ENCODE measurements around the gene STH.

DNA sequence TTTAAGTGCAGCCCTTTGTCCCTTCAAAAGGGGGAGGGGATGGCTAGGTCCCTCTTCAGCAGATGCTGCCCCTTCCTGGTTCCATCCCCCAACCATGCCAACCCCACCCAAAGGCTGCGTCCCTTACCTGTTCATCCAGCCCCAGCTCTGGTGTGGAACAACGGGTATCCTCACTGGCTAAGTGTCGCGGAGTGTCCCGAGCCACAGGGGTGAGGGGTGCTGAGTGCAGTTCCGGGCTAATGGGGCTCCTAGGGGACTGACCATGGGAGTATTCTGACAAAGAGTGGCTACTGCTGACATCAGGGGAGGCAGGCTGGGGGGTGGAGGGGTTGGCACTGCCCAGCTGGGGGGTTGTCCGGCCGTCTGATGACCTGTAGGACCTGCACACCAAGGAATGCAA is 32.9 kb downstream of the STH start:
- TF ChIP-seq, protein P1, sequence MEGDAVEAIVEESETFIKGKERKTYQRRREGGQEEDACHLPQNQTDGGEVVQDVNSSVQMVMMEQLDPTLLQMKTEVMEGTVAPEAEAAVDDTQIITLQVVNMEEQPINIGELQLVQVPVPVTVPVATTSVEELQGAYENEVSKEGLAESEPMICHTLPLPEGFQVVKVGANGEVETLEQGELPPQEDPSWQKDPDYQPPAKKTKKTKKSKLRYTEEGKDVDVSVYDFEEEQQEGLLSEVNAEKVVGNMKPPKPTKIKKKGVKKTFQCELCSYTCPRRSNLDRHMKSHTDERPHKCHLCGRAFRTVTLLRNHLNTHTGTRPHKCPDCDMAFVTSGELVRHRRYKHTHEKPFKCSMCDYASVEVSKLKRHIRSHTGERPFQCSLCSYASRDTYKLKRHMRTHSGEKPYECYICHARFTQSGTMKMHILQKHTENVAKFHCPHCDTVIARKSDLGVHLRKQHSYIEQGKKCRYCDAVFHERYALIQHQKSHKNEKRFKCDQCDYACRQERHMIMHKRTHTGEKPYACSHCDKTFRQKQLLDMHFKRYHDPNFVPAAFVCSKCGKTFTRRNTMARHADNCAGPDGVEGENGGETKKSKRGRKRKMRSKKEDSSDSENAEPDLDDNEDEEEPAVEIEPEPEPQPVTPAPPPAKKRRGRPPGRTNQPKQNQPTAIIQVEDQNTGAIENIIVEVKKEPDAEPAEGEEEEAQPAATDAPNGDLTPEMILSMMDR (IDR thresholded peaks at IDR 0.05; ENCODE audit: low read depth, low read length, poor library complexity, severe bottlenecking), result no peak
- TF ChIP-seq EZH2phosphoT487 (IDR thresholded peaks at IDR 0.05; ENCODE audit: borderline replicate concordance, low read length), result no peak
